Measurements from ENCODE around the gene DGKD.

- TF ChIP-seq CTCF (IDR thresholded peaks at IDR 0.05; ENCODE audit: insufficient read depth, low read length, poor library complexity, severe bottlenecking) (no peak), EZH2phosphoT487 (conservative IDR thresholded peaks at IDR 0.05; ENCODE audit: low read length) (no peak)
Measured at GRCh38 chr2:233433794-233434193, 79.5 kb downstream of the DGKD start.
